ENCODE results near the gene SIGLEC5.

SIGLEC5 gene

GRCh38 chr19:51567583-51567982 is 62.6 kb downstream of the SIGLEC5 start:
- Histone ChIP-seq H3K4me1 (ENCODE audit: control insufficient read depth in 1 of 2, insufficient read depth in 1 of 2, low read depth in 1 of 2, low read length in 1 of 2) (peaks cover 7 to 16% of the 10 kb centered on the region in 2 experiments), H3K9me3 (no peaks in the 10 kb centered on the region), H3K4me3 (ENCODE audit: low read depth in 1 of 2, low read length in 1 of 2) (no peak overlapping the region), H3K36me3 (no peaks in the 10 kb centered on the region), H3K27me3 (peaks cover 79% of the 10 kb centered on the region), H3K27ac (no peak overlapping the region)
- no peak for TF ChIP-seq CTCF (IDR thresholded peaks at IDR 0.05)

- Histone ChIP-seq H3K4me1 (ENCODE audit: control insufficient read depth in 1 of 2, insufficient read depth in 1 of 2, low read depth in 1 of 2, low read length in 1 of 2) (peaks cover 7 to 12% of the 10 kb centered on the region in 2 experiments), H3K27ac (no peak overlapping the region), H3K9me3 (no peaks in the 10 kb centered on the region), H3K27me3 (peaks cover 85% of the 10 kb centered on the region), H3K36me3 (no peaks in the 10 kb centered on the region), H3K4me3 (ENCODE audit: low read depth in 1 of 2, low read length in 1 of 2) (no peak overlapping the region)
- TF ChIP-seq CTCF (IDR thresholded peaks at IDR 0.05) = no peak
Observed at GRCh38 chr19:51566489-51567100, 63.6 kb downstream of the SIGLEC5 start.

- Histone ChIP-seq H3K27me3 (peaks cover 91% of the 10 kb centered on the region), H3K4me3 (ENCODE audit: low read depth in 1 of 2, low read length in 1 of 2) (no peak overlapping the region), H3K9me3 (no peaks in the 10 kb centered on the region), H3K27ac (no peak overlapping the region), H3K4me1 (ENCODE audit: control insufficient read depth in 1 of 2, insufficient read depth in 1 of 2, low read depth in 1 of 2, low read length in 1 of 2) (peaks cover under 1 to 2% of the 10 kb centered on the region in 2 experiments), H3K36me3 (no peaks in the 10 kb centered on the region)
- no peak for TF ChIP-seq CTCF (IDR thresholded peaks at IDR 0.05)
Observed at GRCh38 chr19:51565583-51565982, 64.6 kb downstream of the SIGLEC5 start.

- Histone ChIP-seq H3K9me3 (no peaks in the 10 kb centered on the region), H3K4me1 (ENCODE audit: control insufficient read depth in 1 of 2, insufficient read depth in 1 of 2, low read depth in 1 of 2, low read length in 1 of 2) (no peaks in the 10 kb centered on the region), H3K27ac (no peak overlapping the region), H3K4me3 (ENCODE audit: low read depth in 1 of 2, low read length in 1 of 2) (no peak overlapping the region), H3K27me3 (peaks cover 91% of the 10 kb centered on the region), H3K36me3 (no peaks in the 10 kb centered on the region)
- no peak for TF ChIP-seq CTCF (IDR thresholded peaks at IDR 0.05)
Observed at GRCh38 chr19:51564791-51565190, 65.4 kb downstream of the SIGLEC5 start.
